Naive thymus-derived CD8-positive, alpha-beta T cell (primary cell): ENCODE results near the gene ABO. TPM values are rescaled to one million over a fixed set of nuclear protein-coding genes. Genes with fewer than 3 reads are reported as not detected.
"Not testable (repeated sequence)": the region's sequence is repeated elsewhere in the genome, so short reads cannot be mapped to it uniquely, and the experiment has no call there.

Experiments used
- ATAC-seq, 2 donors: fragments of 150-1000 bp; cut with Tn5 transposase in 1 of 2; sonication (Bioruptor Pico), chemical (Tn5 transposase) in 1 of 2; 1 replicate in 1 of 2; 2 replicates in 1 of 2; pipeline ENCODE4 v1.10.0; 2021; ENCODE audit warnings: mild to moderate bottlenecking in 2 of 2, moderate library complexity in 2 of 2
- POLR2A ChIA-PET: fragments of 350-600 bp; sonication (Branson Sonifier 250); formaldehyde crosslinking; loops from one replicate; lab custom pipeline; 2021; ENCODE audit warnings: antibody characterized with exemption; lab: Charles Lee
- DNase-seq, 10 donors: peaks; one replicate each; pipeline versions ENCODE4 v3.0.0 to v3.0.0-alpha.2; 2020 to 2022
- H3K27ac Mint-ChIP-seq, 10 donors: one replicate each; pipeline ENCODE4 v1.8.0; 2020 to 2022; ENCODE audit warnings: mild to moderate bottlenecking in 10 of 10, mixed read lengths in 10 of 10, moderate library complexity in 4 of 10, inconsistent platforms in 1 of 10
- H3K27me3 Mint-ChIP-seq, 5 donors: one replicate each; pipeline ENCODE4 v1.8.0; 2021 to 2022; ENCODE audit warnings: mixed read lengths in 5 of 5
- H3K36me3 Mint-ChIP-seq, 3 donors: one replicate each; pipeline ENCODE4 v1.8.0; 2020 to 2022; ENCODE audit warnings: mixed read lengths in 3 of 3, mild to moderate bottlenecking in 2 of 3, inconsistent platforms in 1 of 3
- H3K4me1 Mint-ChIP-seq, 4 donors: one replicate each; pipeline ENCODE4 v1.8.0; 2021 to 2022; ENCODE audit warnings: mixed read lengths in 4 of 4
- H3K4me3 Mint-ChIP-seq, 10 donors: one replicate each; pipeline ENCODE4 v1.8.0; 2020 to 2022; ENCODE audit warnings: mild to moderate bottlenecking in 10 of 10, mixed read lengths in 10 of 10, moderate library complexity in 6 of 10, inconsistent platforms in 1 of 10
- H3K9me3 Mint-ChIP-seq, 9 donors: one replicate each; pipeline ENCODE4 v1.8.0; 2020 to 2022; ENCODE audit warnings: mixed read lengths in 9 of 9, mild to moderate bottlenecking in 3 of 9, inconsistent platforms in 1 of 9, moderate library complexity in 1 of 9
- polyA plus RNA-seq, 3 donors: library from polyadenylated mRNA; unstranded; fragments of 300-500 nt; fragmentation: Illumina TruSeq; gene quantifications; one replicate each; pipeline ENCODE4 v1.2.3, GENCODE V29; 2021
- total RNA-seq, 8 experiments: library from RNA in 2 of 8; stranded (reverse) in 2 of 8; gene quantifications; one replicate each; pipeline ENCODE4 v1.2.3 and lab custom pipeline; 2021 to 2026

ABO gene
- total RNA-seq = not detected
- not detected for polyA plus RNA-seq
- 0 reads per million in 6 experiments for total RNA-seq (lab: John Stamatoyannopoulos, UW)

- no peak for ATAC-seq
- peak within 1 kb of the TSS in 1 of 10 donors; percentile 51 for H3K27ac Mint-ChIP-seq
- H3K4me3 Mint-ChIP-seq = peak within 1 kb of the TSS in 4 of 10 donors; percentile 4 to 47 (median 44)
- POLR2A ChIA-PET = no interaction called here
- DNase-seq = no peak
- peaks cover 0 to 8% (median 0%) of the 10 kb centered on the region in 9 donors for H3K9me3 Mint-ChIP-seq
- peaks cover 0 to 5% (median 4%) of the 10 kb centered on the region in 4 donors for H3K4me1 Mint-ChIP-seq
- H3K27me3 Mint-ChIP-seq = peaks cover 28 to 65% (median 46%) of the 10 kb centered on the region in 5 donors
- no peaks in the 10 kb centered on the region for H3K36me3 Mint-ChIP-seq
These were observed at the start of gene ABO for GRCh38 chr9:133275105-133276000. TSS of gene ABO (minus strand) at chr9:133275201.

GRCh38 chr9:133323991-133324703 is 49.1 kb upstream of the ABO start:
- no peak for ATAC-seq
- H3K27ac Mint-ChIP-seq = peak overlapping the region in 3 of 10 donors; percentile 32 to 62 (median 51)
- H3K36me3 Mint-ChIP-seq = no peaks in the 10 kb centered on the region
- no peak for DNase-seq
- H3K4me1 Mint-ChIP-seq = peaks cover 0 to 11% (median 8%) of the 10 kb centered on the region in 4 donors
- no peaks in the 10 kb centered on the region for H3K27me3 Mint-ChIP-seq
- POLR2A ChIA-PET = interaction anchor here (0.9 kb wide), 1 partner anchor 26 kb away, joined by 3 read pairs; no protein-coding TSS in a partner anchor
- no peaks in the 10 kb centered on the region for H3K9me3 Mint-ChIP-seq
- no peak overlapping the region for H3K4me3 Mint-ChIP-seq

- no peak overlapping the region for H3K27ac Mint-ChIP-seq
- no peaks in the 10 kb centered on the region for H3K27me3 Mint-ChIP-seq
- no peaks in the 10 kb centered on the region for H3K36me3 Mint-ChIP-seq
- DNase-seq (no peak), ATAC-seq (no peak)
- POLR2A ChIA-PET = no interaction called here
- peaks cover 0 to 4% (median 1%) of the 10 kb centered on the region in 4 donors for H3K4me1 Mint-ChIP-seq
- no peak overlapping the region for H3K4me3 Mint-ChIP-seq
- H3K9me3 Mint-ChIP-seq = no peaks in the 10 kb centered on the region
These were observed 48.2 kb upstream of the ABO start for GRCh38 chr9:133323211-133323610.

- Mint-ChIP-seq H3K4me1 (peaks cover 0 to 4% (median 0%) of the 10 kb centered on the region in 4 donors), H3K27ac (peak overlapping the region in 3 of 10 donors; percentile 20 to 37 (median 29)), H3K9me3 (no peaks in the 10 kb centered on the region), H3K36me3 (no peaks in the 10 kb centered on the region), H3K4me3 (no peak overlapping the region), H3K27me3 (no peaks in the 10 kb centered on the region)
- ATAC-seq (no peak), DNase-seq (no peak)
- POLR2A ChIA-PET = no interaction called here
These were observed 47.7 kb upstream of the ABO start for GRCh38 chr9:133322701-133323100.

- H3K4me1 Mint-ChIP-seq = peaks cover 0 to 3% (median 0%) of the 10 kb centered on the region in 4 donors
- no peaks in the 10 kb centered on the region for H3K27me3 Mint-ChIP-seq
- no peaks in the 10 kb centered on the region for H3K36me3 Mint-ChIP-seq
- no peak overlapping the region for H3K4me3 Mint-ChIP-seq
- ATAC-seq (no peak), DNase-seq (no peak)
- no peaks in the 10 kb centered on the region for H3K9me3 Mint-ChIP-seq
- peak overlapping the region in 2 of 10 donors; percentile 15 to 78 for H3K27ac Mint-ChIP-seq
- POLR2A ChIA-PET = no interaction called here
These were observed 46.5 kb upstream of the ABO start for GRCh38 chr9:133321411-133321935.

- Mint-ChIP-seq H3K9me3 (peaks cover 0 to 4% (median 0%) of the 10 kb centered on the region in 9 donors), H3K4me3 (no peak overlapping the region), H3K27ac (peak overlapping the region in 1 of 10 donors; percentile 78), H3K36me3 (no peaks in the 10 kb centered on the region), H3K27me3 (peaks cover 0 to 4% (median 0%) of the 10 kb centered on the region in 5 donors), H3K4me1 (no peaks in the 10 kb centered on the region)
- no peak for DNase-seq
- POLR2A ChIA-PET = no interaction called here
- ATAC-seq = no peak
These were observed 45.5 kb upstream of the ABO start for GRCh38 chr9:133320421-133320881.

- H3K27me3 Mint-ChIP-seq, H3K4me1 Mint-ChIP-seq, ATAC-seq, POLR2A ChIA-PET, H3K9me3 Mint-ChIP-seq, DNase-seq, H3K27ac Mint-ChIP-seq, H3K4me3 Mint-ChIP-seq, H3K36me3 Mint-ChIP-seq: not testable (repeated sequence)
These were observed 42.5 kb upstream of the ABO start for GRCh38 chr9:133317551-133317950.

- Mint-ChIP-seq H3K9me3 (peaks cover 0 to 6% (median 0%) of the 10 kb centered on the region in 9 donors), H3K27ac (no peak overlapping the region), H3K36me3 (no peaks in the 10 kb centered on the region), H3K4me3 (no peak overlapping the region), H3K27me3 (peaks cover 0 to 4% (median 0%) of the 10 kb centered on the region in 5 donors), H3K4me1 (no peaks in the 10 kb centered on the region)
- DNase-seq = no peak
- no peak for ATAC-seq
- POLR2A ChIA-PET = no interaction called here
These were observed 41.0 kb upstream of the ABO start for GRCh38 chr9:133315997-133316396.

GRCh38 chr9:133309608-133310007 is 34.6 kb upstream of the ABO start:
- POLR2A ChIA-PET = no interaction called here
- H3K4me3 Mint-ChIP-seq = no peak overlapping the region
- DNase-seq = no peak
- no peaks in the 10 kb centered on the region for H3K4me1 Mint-ChIP-seq
- peaks cover 0 to 2% (median 0%) of the 10 kb centered on the region in 9 donors for H3K9me3 Mint-ChIP-seq
- H3K27me3 Mint-ChIP-seq = peaks cover 10 to 31% (median 19%) of the 10 kb centered on the region in 5 donors
- peaks cover 0 to 6% (median 0%) of the 10 kb centered on the region in 3 donors for H3K36me3 Mint-ChIP-seq
- no peak for ATAC-seq
- H3K27ac Mint-ChIP-seq = no peak overlapping the region

GRCh38 chr9:133307301-133307700 is 32.3 kb upstream of the ABO start:
- H3K4me1 Mint-ChIP-seq = no peaks in the 10 kb centered on the region
- no peak for DNase-seq
- ATAC-seq = no peak
- H3K27ac Mint-ChIP-seq = peak overlapping the region in 1 of 10 donors; percentile 15
- POLR2A ChIA-PET = no interaction called here
- H3K9me3 Mint-ChIP-seq = peaks cover 0 to 2% (median 0%) of the 10 kb centered on the region in 9 donors
- H3K36me3 Mint-ChIP-seq = peaks cover 0 to 6% (median 0%) of the 10 kb centered on the region in 3 donors
- H3K4me3 Mint-ChIP-seq = no peak overlapping the region
- peaks cover 10 to 31% (median 19%) of the 10 kb centered on the region in 5 donors for H3K27me3 Mint-ChIP-seq

- peaks cover 0 to 2% (median 0%) of the 10 kb centered on the region in 9 donors for H3K9me3 Mint-ChIP-seq
- DNase-seq = no peak
- peak overlapping the region in 2 of 10 donors; percentile 15 to 61 for H3K27ac Mint-ChIP-seq
- POLR2A ChIA-PET = no interaction called here
- peaks cover 0 to 6% (median 0%) of the 10 kb centered on the region in 3 donors for H3K36me3 Mint-ChIP-seq
- ATAC-seq = no peak
- H3K27me3 Mint-ChIP-seq = peaks cover 10 to 31% (median 19%) of the 10 kb centered on the region in 5 donors
- no peaks in the 10 kb centered on the region for H3K4me1 Mint-ChIP-seq
- no peak overlapping the region for H3K4me3 Mint-ChIP-seq
These were observed 31.5 kb upstream of the ABO start for GRCh38 chr9:133306242-133307204.
